Measurements from ENCODE around the gene GLYR1. TPM values are rescaled to one million over a fixed set of nuclear protein-coding genes. Genes with fewer than 3 reads are reported as not detected.

GLYR1 gene
- total and polyA plus RNA-seq, 10 of the 15 experiments (the other 5 are each of a cell fraction or from before 2014, with no cell fraction given), result 7.3 to 90.2 (median 57.2) TPM

DNA sequence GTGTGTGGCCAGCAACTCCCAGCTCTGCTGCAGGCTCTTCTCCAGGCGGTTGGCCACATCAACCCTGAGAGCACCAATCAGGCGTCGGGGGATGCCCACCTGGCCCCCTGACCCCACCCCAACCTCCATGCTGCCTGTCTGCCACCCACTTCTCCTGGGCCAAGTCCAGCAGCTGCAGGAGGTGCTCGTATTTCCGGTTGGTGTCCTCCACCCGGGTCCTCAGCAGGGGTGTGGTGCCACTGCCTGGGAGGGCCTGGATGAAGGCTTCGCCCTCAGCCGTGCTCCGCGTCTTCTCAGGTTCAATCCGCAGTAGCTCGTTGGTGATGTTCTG lies 44.8 kb upstream of the GLYR1 start:
- Histone ChIP-seq H3K9me3 (replicated peaks; ENCODE audit: control insufficient read depth, insufficient read depth, low read length) (no peaks in the 10 kb centered on the region), H3K9ac (ENCODE audit: control insufficient read depth, insufficient read depth, low read length) (no peak overlapping the region), H3K27me3 (replicated peaks in 1 of 2; ENCODE audit: control insufficient read depth in 2 of 2, insufficient read depth in 2 of 2, low read length in 1 of 2) (no peaks in the 10 kb centered on the region), H3K79me2 (ENCODE audit: control insufficient read depth, insufficient read depth, low read length) (no peaks in the 10 kb centered on the region), H3K4me1 (ENCODE audit: control insufficient read depth, insufficient read depth, low read length) (no peaks in the 10 kb centered on the region), H3K4me2 (ENCODE audit: control insufficient read depth, insufficient read depth) (no peak overlapping the region), H4K20me1 (ENCODE audit: control insufficient read depth, insufficient read depth) (no peaks in the 10 kb centered on the region), H3K4me3 (no peak overlapping the region), H2AFZ (ENCODE audit: control insufficient read depth, low read depth, low read length) (no peak overlapping the region), H3K27ac (ENCODE audit: control insufficient read depth, insufficient read depth) (no peak overlapping the region), H3K36me3 (ENCODE audit: control insufficient read depth in 2 of 2, insufficient read depth in 2 of 2, low read length in 1 of 2) (no peaks in the 10 kb centered on the region)
- DNase-seq (ENCODE audit: low read depth, low spot score) (no peak), FAIRE-seq (no peak), ATAC-seq (no peak)
- ChIA-PET POLR2A (no interaction called here), CTCF (no interaction called here), RAD21 (ENCODE audit: unreplicated experiment) (no interaction called here), SMC1A (ENCODE audit: uncharacterized antibody, unreplicated experiment) (no interaction called here)
- no peak for TF ChIP-seq KDM1A (IDR thresholded peaks at IDR 0.05; ENCODE audit: borderline replicate concordance)
- TF ChIP-seq, protein P1, sequence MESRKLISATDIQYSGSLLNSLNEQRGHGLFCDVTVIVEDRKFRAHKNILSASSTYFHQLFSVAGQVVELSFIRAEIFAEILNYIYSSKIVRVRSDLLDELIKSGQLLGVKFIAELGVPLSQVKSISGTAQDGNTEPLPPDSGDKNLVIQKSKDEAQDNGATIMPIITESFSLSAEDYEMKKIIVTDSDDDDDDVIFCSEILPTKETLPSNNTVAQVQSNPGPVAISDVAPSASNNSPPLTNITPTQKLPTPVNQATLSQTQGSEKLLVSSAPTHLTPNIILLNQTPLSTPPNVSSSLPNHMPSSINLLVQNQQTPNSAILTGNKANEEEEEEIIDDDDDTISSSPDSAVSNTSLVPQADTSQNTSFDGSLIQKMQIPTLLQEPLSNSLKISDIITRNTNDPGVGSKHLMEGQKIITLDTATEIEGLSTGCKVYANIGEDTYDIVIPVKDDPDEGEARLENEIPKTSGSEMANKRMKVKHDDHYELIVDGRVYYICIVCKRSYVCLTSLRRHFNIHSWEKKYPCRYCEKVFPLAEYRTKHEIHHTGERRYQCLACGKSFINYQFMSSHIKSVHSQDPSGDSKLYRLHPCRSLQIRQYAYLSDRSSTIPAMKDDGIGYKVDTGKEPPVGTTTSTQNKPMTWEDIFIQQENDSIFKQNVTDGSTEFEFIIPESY (IDR thresholded peaks at IDR 0.05), result no peak
- TF ChIP-seq, protein P2, sequence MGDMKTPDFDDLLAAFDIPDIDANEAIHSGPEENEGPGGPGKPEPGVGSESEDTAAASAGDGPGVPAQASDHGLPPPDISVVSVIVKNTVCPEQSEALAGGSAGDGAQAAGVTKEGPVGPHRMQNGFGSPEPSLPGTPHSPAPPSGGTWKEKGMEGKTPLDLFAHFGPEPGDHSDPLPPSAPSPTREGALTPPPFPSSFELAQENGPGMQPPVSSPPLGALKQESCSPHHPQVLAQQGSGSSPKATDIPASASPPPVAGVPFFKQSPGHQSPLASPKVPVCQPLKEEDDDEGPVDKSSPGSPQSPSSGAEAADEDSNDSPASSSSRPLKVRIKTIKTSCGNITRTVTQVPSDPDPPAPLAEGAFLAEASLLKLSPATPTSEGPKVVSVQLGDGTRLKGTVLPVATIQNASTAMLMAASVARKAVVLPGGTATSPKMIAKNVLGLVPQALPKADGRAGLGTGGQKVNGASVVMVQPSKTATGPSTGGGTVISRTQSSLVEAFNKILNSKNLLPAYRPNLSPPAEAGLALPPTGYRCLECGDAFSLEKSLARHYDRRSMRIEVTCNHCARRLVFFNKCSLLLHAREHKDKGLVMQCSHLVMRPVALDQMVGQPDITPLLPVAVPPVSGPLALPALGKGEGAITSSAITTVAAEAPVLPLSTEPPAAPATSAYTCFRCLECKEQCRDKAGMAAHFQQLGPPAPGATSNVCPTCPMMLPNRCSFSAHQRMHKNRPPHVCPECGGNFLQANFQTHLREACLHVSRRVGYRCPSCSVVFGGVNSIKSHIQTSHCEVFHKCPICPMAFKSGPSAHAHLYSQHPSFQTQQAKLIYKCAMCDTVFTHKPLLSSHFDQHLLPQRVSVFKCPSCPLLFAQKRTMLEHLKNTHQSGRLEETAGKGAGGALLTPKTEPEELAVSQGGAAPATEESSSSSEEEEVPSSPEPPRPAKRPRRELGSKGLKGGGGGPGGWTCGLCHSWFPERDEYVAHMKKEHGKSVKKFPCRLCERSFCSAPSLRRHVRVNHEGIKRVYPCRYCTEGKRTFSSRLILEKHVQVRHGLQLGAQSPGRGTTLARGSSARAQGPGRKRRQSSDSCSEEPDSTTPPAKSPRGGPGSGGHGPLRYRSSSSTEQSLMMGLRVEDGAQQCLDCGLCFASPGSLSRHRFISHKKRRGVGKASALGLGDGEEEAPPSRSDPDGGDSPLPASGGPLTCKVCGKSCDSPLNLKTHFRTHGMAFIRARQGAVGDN (IDR thresholded peaks at IDR 0.05), result no peak
- TF ChIP-seq, protein P3, sequence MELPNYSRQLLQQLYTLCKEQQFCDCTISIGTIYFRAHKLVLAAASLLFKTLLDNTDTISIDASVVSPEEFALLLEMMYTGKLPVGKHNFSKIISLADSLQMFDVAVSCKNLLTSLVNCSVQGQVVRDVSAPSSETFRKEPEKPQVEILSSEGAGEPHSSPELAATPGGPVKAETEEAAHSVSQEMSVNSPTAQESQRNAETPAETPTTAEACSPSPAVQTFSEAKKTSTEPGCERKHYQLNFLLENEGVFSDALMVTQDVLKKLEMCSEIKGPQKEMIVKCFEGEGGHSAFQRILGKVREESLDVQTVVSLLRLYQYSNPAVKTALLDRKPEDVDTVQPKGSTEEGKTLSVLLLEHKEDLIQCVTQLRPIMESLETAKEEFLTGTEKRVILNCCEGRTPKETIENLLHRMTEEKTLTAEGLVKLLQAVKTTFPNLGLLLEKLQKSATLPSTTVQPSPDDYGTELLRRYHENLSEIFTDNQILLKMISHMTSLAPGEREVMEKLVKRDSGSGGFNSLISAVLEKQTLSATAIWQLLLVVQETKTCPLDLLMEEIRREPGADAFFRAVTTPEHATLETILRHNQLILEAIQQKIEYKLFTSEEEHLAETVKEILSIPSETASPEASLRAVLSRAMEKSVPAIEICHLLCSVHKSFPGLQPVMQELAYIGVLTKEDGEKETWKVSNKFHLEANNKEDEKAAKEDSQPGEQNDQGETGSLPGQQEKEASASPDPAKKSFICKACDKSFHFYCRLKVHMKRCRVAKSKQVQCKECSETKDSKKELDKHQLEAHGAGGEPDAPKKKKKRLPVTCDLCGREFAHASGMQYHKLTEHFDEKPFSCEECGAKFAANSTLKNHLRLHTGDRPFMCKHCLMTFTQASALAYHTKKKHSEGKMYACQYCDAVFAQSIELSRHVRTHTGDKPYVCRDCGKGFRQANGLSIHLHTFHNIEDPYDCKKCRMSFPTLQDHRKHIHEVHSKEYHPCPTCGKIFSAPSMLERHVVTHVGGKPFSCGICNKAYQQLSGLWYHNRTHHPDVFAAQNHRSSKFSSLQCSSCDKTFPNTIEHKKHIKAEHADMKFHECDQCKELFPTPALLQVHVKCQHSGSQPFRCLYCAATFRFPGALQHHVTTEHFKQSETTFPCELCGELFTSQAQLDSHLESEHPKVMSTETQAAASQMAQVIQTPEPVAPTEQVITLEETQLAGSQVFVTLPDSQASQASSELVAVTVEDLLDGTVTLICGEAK (IDR thresholded peaks at IDR 0.05; ENCODE audit: borderline replicate concordance), result no peak
- TF ChIP-seq, protein P4, sequence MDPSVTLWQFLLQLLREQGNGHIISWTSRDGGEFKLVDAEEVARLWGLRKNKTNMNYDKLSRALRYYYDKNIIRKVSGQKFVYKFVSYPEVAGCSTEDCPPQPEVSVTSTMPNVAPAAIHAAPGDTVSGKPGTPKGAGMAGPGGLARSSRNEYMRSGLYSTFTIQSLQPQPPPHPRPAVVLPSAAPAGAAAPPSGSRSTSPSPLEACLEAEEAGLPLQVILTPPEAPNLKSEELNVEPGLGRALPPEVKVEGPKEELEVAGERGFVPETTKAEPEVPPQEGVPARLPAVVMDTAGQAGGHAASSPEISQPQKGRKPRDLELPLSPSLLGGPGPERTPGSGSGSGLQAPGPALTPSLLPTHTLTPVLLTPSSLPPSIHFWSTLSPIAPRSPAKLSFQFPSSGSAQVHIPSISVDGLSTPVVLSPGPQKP (IDR thresholded peaks at IDR 0.05; ENCODE audit: low read depth, low read length), result no peak
- intact Hi-C loops (cut with micrococcal nuclease; ENCODE audit: unreplicated experiment), result no loop called here
- 57% methylated on average over 11 of the region's 12 CpGs for WGBS (ENCODE audit: insufficient coverage, insufficient replicate concordance, low lambda C conversion rate, missing lambda C conversion rate)
- BruUV-seq (replicated peaks), result no TSS peak
- in situ Hi-C loops (cut with MboI), result no loop called here
